Measurements from ENCODE around the gene MCCC1.

DNA sequence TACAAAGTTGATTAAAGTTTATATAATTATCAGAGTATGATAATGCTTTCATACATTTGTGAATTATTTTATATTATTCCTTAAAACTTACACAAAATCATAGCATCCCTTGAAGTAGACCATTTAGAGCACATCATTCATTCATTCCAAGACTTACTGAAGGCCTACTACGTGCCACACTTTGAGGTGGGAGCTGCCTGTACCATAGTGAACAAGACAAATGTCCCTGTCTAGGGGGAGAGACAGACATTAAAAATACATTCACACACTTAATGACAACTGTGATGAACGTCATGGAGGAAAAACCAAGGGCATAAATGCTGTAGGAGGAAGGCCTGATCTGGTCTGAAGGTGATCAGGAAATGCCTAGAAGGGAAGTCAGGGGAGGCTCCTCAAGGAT is 12.1 kb downstream of the MCCC1 start:
- TF ChIP-seq EZH2 (IDR thresholded peaks at IDR 0.05; ENCODE audit: borderline replicate concordance, low read depth, low read length, poor library complexity, severe bottlenecking) = no peak
- TF ChIP-seq, protein P1, sequence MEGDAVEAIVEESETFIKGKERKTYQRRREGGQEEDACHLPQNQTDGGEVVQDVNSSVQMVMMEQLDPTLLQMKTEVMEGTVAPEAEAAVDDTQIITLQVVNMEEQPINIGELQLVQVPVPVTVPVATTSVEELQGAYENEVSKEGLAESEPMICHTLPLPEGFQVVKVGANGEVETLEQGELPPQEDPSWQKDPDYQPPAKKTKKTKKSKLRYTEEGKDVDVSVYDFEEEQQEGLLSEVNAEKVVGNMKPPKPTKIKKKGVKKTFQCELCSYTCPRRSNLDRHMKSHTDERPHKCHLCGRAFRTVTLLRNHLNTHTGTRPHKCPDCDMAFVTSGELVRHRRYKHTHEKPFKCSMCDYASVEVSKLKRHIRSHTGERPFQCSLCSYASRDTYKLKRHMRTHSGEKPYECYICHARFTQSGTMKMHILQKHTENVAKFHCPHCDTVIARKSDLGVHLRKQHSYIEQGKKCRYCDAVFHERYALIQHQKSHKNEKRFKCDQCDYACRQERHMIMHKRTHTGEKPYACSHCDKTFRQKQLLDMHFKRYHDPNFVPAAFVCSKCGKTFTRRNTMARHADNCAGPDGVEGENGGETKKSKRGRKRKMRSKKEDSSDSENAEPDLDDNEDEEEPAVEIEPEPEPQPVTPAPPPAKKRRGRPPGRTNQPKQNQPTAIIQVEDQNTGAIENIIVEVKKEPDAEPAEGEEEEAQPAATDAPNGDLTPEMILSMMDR (conservative IDR thresholded peaks at IDR 0.05; ENCODE audit: low read depth, low read length) = no peak

Data from A673 (cell line).